GM12878 (cell line): Measurements from ENCODE around the gene XPNPEP1. TPM values are rescaled to one million over a fixed set of nuclear protein-coding genes. Genes with fewer than 3 reads are reported as not detected.

ENCODE experiments used
- ATAC-seq: fragments of 200-7000 bp; cut with Tn5 transposase; 3 replicates; pipeline ENCODE4 v1.9.1; 2020; ENCODE audit warnings: mild to moderate bottlenecking, moderate library complexity
- BruUV-seq: library from RNA; stranded (reverse); fragments of 400-500 nt; replicated peaks from 2 replicates; lab custom pipeline; 2021; lab: Mats Ljungman, UMichigan
- CTCF ChIA-PET: fragments of 300-600 bp; sonication (Branson Sonifier 250); formaldehyde crosslinking; extraction: SDS; loops from one replicate; lab custom pipeline; 2021; ENCODE audit warnings: inconsistent platforms; lab: Yijun Ruan, JAX
- POLR2A ChIA-PET: fragments of 350-600 bp; formaldehyde crosslinking; extraction: SDS; loops from one replicate; lab custom pipeline; 2021; ENCODE audit warnings: inconsistent platforms; lab: Charles Lee
- RAD21 ChIA-PET: fragments of 300-600 bp; sonication (Branson Sonifier 250); formaldehyde crosslinking; loops from one replicate; lab custom pipeline; 2023; ENCODE audit warnings: antibody characterized with exemption; ENCODE audit not compliant: unreplicated experiment; lab: Charles Lee
- SMC1A ChIA-PET: fragments of 300-600 bp; sonication (Branson Sonifier 250); formaldehyde crosslinking; loops from one replicate; lab custom pipeline; 2023; ENCODE audit not compliant: unreplicated experiment, uncharacterized antibody; lab: Charles Lee
- DNase-seq: peaks from one replicate; pipeline ENCODE4 v3.0.0-alpha.2; 2011; ENCODE audit warnings: low read depth, low spot score
- FAIRE-seq: peaks from 3 replicates; lab custom pipeline; 2011; peaks lifted over from hg19 to GRCh38; lab: Jason Lieb, UNC
- H2AFZ ChIP-seq: 2 replicates; pipeline ENCODE4 v1.6.0; 2011; ENCODE audit warnings: low read depth, low read length, control low read depth; ENCODE audit not compliant: control insufficient read depth
- H3K27ac ChIP-seq: 2 replicates; pipeline ENCODE4 v1.5.1; 2011; ENCODE audit warnings: control low read depth; ENCODE audit not compliant: control insufficient read depth, insufficient read depth
- H3K27me3 ChIP-seq, 2 experiments: replicated peaks in 1 of 2; 2 replicates each; pipeline versions ENCODE4 v1.6.0 to v1.6.1; 2011; ENCODE audit warnings: low read length in 1 of 2; ENCODE audit not compliant: control insufficient read depth in 2 of 2, insufficient read depth in 2 of 2
- H3K36me3 ChIP-seq, 2 experiments: 2 replicates each; pipeline ENCODE4 v1.5.1; 2011; ENCODE audit warnings: low read length in 1 of 2; ENCODE audit not compliant: control insufficient read depth in 2 of 2, insufficient read depth in 2 of 2
- H3K4me1 ChIP-seq: 2 replicates; pipeline ENCODE4 v1.6.1; 2011; ENCODE audit warnings: mild to moderate bottlenecking, low read length, moderate library complexity, mixed read lengths; ENCODE audit not compliant: control insufficient read depth, insufficient read depth
- H3K4me2 ChIP-seq: 2 replicates; pipeline ENCODE4 v1.6.0; 2011; ENCODE audit warnings: control low read depth; ENCODE audit not compliant: control insufficient read depth, insufficient read depth
- H3K4me3 ChIP-seq: fragments of 200-600 bp; sonication (generic); 2 replicates; pipeline ENCODE4 v1.5.1; 2016
- H3K79me2 ChIP-seq: 2 replicates; pipeline ENCODE4 v1.6.0; 2011; ENCODE audit warnings: low read length; ENCODE audit not compliant: control insufficient read depth, insufficient read depth
- H3K9ac ChIP-seq: 2 replicates; pipeline ENCODE4 v1.8.0; 2011; ENCODE audit warnings: low read length, control low read depth, mixed read lengths; ENCODE audit not compliant: control insufficient read depth, insufficient read depth
- H3K9me3 ChIP-seq: replicated peaks from 3 replicates; pipeline ENCODE4 v1.5.1; 2011; ENCODE audit warnings: mild to moderate bottlenecking, low read length; ENCODE audit not compliant: control insufficient read depth, insufficient read depth
- H4K20me1 ChIP-seq: 2 replicates; pipeline ENCODE4 v1.6.0; 2011; ENCODE audit not compliant: control insufficient read depth, insufficient read depth
- ATF7 ChIP-seq: fragments of 450-650 bp; IDR thresholded peaks from 2 replicates; pipeline ENCODE4 v1.6.1; 2016; ENCODE audit warnings: low read depth, mild to moderate bottlenecking
- BACH1 ChIP-seq: fragments of 450-650 bp; IDR thresholded peaks from 2 replicates; pipeline ENCODE4 v1.6.1; 2017; ENCODE audit warnings: mild to moderate bottlenecking, borderline replicate concordance
- CREM ChIP-seq: IDR thresholded peaks from 2 replicates; pipeline ENCODE4 v1.6.1; 2014; ENCODE audit warnings: antibody characterized with exemption, low read depth
- EZH2 ChIP-seq: IDR thresholded peaks from 2 replicates; pipeline ENCODE4 v1.6.1; 2012; ENCODE audit warnings: low read depth, mild to moderate bottlenecking, control low read depth, inconsistent platforms, low read length, borderline replicate concordance; ENCODE audit not compliant: control insufficient read depth
- NFXL1 ChIP-seq: fragments of 450-650 bp; IDR thresholded peaks from 2 replicates; pipeline ENCODE4 v1.6.1; 2017; ENCODE audit warnings: antibody characterized with exemption, mild to moderate bottlenecking, borderline replicate concordance
- RB1 ChIP-seq: fragments of 450-650 bp; formaldehyde crosslinking; IDR thresholded peaks from 2 replicates; pipeline ENCODE4 v1.6.1; 2017; ENCODE audit warnings: mild to moderate bottlenecking, borderline replicate concordance
- RFX5 ChIP-seq: IDR thresholded peaks from 2 replicates; pipeline ENCODE4 v1.6.1; 2011; ENCODE audit warnings: low read depth, low read length, improper control_type of control experiment
- SMARCA5 ChIP-seq: fragments of 450-650 bp; IDR thresholded peaks from 2 replicates; pipeline ENCODE4 v1.6.1; 2017; ENCODE audit warnings: mild to moderate bottlenecking
- STAT1 ChIP-seq: fragments of 450-650 bp; conservative IDR thresholded peaks from 2 replicates; pipeline ENCODE4 v1.6.1; 2014; ENCODE audit warnings: antibody characterized with exemption, mild to moderate bottlenecking
- ZBED1 ChIP-seq: IDR thresholded peaks from 2 replicates; pipeline ENCODE4 v1.6.1; 2016; ENCODE audit warnings: borderline replicate concordance
- ZNF274 ChIP-seq: IDR thresholded peaks from one replicate; pipeline ENCODE4 v1.8.0; 2011; ENCODE audit not compliant: insufficient read length, insufficient read depth
- WGBS: methylation state at CpG from one replicate; pipeline ENCODE4 v1.1.6; 2016; ENCODE audit warnings: low lambda C conversion rate; ENCODE audit not compliant: insufficient replicate concordance, insufficient coverage; ENCODE audit errors: missing lambda C conversion rate; 5-methylcytosine and 5-hydroxymethylcytosine counted together
- in situ Hi-C: fragments of 300-500 bp; cut with MboI; formaldehyde crosslinking; loops from 9 replicates; pipeline ENCODE4 v1.14.3; 2018; ENCODE audit warnings: mixed read lengths
- intact Hi-C: fragments of 100-400 bp; cut with micrococcal nuclease; formaldehyde crosslinking; loops from one replicate; pipeline ENCODE4 v1.14.2; 2022; ENCODE audit not compliant: unreplicated experiment
- polyA plus RNA-seq, 11 experiments: library from polyadenylated mRNA; depleted of rRNA in 4 of 11; unstranded in 6 of 11; stranded (reverse) in 5 of 11; fragments of >200 nt; fragmentation: Nextera tagmentation in 4 of 11; fragmentation: Illumina TruSeq in 1 of 11; extraction: Ambion mirVana in 4 of 11; extraction: Trizol in 1 of 11; gene quantifications; 1 replicate in 1 of 11; 2 replicates in 10 of 11; pipeline versions ENCODE4 v1.2.1 to v1.2.3, GENCODE V29; 2011 to 2016; ENCODE audit warnings: inconsistent platforms in 2 of 11, missing spikeins in 2 of 11, low read depth in 1 of 11
- total RNA-seq, 4 experiments: library from RNA; depleted of rRNA in 3 of 4; stranded (reverse); fragments of >200 nt in 3 of 4; fragmentation: Illumina TruSeq in 1 of 4; extraction: Trizol in 1 of 4; gene quantifications; 2 replicates each; pipeline versions ENCODE4 v1.2.1 to v1.2.3, GENCODE V29; 2013 to 2021
- TF ChIP-seq, protein P1 (sequence below): IDR thresholded peaks from 2 replicates; pipeline ENCODE4 v1.6.1; 2011; ENCODE audit warnings: borderline replicate concordance, low read depth, mild to moderate bottlenecking, moderate library complexity, mixed read lengths, low read length; ENCODE audit not compliant: insufficient read depth; ENCODE audit errors: extremely low read length
- TF ChIP-seq, protein P2 (sequence below): fragments of 450-650 bp; IDR thresholded peaks from 2 replicates; pipeline ENCODE4 v1.6.1; 2017; ENCODE audit warnings: mild to moderate bottlenecking, moderate library complexity
- TF ChIP-seq, protein P3 (sequence below): fragments of 450-650 bp; IDR thresholded peaks from 2 replicates; pipeline ENCODE4 v1.6.1; 2016; ENCODE audit warnings: mild to moderate bottlenecking

The XPNPEP1 gene
- total and polyA plus RNA-seq, 10 of the 15 experiments (the other 5 are each of a cell fraction or from before 2014, with no cell fraction given), result 22.7 to 108 (median 43.5) TPM

DNA sequence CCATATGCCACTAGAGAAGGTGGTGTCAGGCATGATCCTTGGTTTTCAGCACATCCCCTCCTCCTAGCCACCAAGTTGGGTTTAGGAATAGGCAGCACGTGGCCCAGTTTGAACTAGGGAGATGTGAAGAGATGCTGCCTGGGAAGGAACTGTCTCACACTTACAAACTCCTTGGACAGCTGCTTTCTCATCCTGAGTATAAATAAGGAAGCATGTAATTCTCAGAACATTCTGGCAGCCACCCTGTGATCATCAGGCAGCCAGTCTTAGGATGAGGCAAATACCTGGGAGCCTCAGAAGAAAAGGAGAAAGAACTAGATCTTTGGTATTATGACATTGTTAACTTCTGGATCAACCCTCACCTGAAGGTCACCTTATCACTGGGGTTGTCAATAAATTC lies 21.3 kb upstream of the XPNPEP1 start (continued):
- TF ChIP-seq NFXL1 (no peak), STAT1 (no peak), CREM (no peak), BACH1 (no peak), ATF7 (no peak)
- TF ChIP-seq, protein P1, sequence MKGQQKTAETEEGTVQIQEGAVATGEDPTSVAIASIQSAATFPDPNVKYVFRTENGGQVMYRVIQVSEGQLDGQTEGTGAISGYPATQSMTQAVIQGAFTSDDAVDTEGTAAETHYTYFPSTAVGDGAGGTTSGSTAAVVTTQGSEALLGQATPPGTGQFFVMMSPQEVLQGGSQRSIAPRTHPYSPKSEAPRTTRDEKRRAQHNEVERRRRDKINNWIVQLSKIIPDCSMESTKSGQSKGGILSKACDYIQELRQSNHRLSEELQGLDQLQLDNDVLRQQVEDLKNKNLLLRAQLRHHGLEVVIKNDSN, result no peak
- TF ChIP-seq, protein P2, sequence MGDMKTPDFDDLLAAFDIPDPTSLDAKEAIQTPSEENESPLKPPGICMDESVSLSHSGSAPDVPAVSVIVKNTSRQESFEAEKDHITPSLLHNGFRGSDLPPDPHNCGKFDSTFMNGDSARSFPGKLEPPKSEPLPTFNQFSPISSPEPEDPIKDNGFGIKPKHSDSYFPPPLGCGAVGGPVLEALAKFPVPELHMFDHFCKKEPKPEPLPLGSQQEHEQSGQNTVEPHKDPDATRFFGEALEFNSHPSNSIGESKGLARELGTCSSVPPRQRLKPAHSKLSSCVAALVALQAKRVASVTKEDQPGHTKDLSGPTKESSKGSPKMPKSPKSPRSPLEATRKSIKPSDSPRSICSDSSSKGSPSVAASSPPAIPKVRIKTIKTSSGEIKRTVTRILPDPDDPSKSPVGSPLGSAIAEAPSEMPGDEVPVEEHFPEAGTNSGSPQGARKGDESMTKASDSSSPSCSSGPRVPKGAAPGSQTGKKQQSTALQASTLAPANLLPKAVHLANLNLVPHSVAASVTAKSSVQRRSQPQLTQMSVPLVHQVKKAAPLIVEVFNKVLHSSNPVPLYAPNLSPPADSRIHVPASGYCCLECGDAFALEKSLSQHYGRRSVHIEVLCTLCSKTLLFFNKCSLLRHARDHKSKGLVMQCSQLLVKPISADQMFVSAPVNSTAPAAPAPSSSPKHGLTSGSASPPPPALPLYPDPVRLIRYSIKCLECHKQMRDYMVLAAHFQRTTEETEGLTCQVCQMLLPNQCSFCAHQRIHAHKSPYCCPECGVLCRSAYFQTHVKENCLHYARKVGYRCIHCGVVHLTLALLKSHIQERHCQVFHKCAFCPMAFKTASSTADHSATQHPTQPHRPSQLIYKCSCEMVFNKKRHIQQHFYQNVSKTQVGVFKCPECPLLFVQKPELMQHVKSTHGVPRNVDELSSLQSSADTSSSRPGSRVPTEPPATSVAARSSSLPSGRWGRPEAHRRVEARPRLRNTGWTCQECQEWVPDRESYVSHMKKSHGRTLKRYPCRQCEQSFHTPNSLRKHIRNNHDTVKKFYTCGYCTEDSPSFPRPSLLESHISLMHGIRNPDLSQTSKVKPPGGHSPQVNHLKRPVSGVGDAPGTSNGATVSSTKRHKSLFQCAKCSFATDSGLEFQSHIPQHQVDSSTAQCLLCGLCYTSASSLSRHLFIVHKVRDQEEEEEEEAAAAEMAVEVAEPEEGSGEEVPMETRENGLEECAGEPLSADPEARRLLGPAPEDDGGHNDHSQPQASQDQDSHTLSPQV, result no peak

DNA sequence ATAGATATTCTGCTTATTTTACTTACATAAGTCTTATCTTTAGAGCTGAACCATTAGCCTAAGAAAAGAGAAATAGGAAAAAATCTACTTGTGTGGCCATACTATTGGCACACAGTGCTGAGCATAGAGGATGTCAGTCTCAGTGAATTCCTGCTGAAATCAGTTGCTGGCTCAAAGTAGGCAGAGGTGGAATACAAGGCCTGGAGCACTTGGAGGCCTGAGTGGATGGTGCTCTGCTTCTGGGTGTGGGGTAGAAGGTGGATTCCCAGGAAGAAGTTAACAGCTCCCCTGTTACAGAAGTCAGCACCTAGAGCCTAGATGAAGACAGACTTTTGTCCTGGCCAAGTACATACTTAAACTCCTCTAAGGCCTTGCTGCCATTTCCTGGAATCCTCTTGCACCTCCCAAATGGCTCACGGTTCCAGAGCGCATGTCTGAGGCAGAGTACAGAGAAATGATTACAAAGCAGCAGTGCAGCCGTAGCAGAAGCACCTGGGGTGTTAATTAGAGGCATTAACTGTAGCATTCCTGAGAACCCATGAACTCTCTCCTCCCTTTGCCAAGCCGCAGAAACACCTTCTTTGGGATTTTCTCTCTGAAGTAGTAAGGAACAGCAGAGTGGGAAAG lies 18.0 kb upstream of the XPNPEP1 start:
- no peak overlapping the region for H3K9ac ChIP-seq
- DNase-seq, result no peak
- H3K4me1 ChIP-seq, result no peaks in the 10 kb centered on the region
- FAIRE-seq, result no peak
- H3K4me3 ChIP-seq, result no peak overlapping the region
- H4K20me1 ChIP-seq, result no peaks in the 10 kb centered on the region
- ChIA-PET RAD21 (no interaction called here), POLR2A (no interaction called here), SMC1A (no interaction called here), CTCF (no interaction called here)
- H3K36me3 ChIP-seq, result no peaks in the 10 kb centered on the region
- no TSS peak for BruUV-seq
- ATAC-seq, result no peak
- H3K9me3 ChIP-seq, result no peaks in the 10 kb centered on the region
- no peak overlapping the region for H3K27ac ChIP-seq
- in situ Hi-C loops, result no loop called here
- intact Hi-C loops, result no loop called here
- no peaks in the 10 kb centered on the region for H3K27me3 ChIP-seq
- H2AFZ ChIP-seq, result no peak overlapping the region
- H3K4me2 ChIP-seq, result no peak overlapping the region
- 70% methylated on average over 4 of the region's 4 CpGs for WGBS
- H3K79me2 ChIP-seq, result no peaks in the 10 kb centered on the region
- TF ChIP-seq ZNF274 (no peak), RFX5 (no peak), RB1 (no peak), EZH2 (no peak), SMARCA5 (no peak), ZBED1 (no peak)
- TF ChIP-seq, protein P3, sequence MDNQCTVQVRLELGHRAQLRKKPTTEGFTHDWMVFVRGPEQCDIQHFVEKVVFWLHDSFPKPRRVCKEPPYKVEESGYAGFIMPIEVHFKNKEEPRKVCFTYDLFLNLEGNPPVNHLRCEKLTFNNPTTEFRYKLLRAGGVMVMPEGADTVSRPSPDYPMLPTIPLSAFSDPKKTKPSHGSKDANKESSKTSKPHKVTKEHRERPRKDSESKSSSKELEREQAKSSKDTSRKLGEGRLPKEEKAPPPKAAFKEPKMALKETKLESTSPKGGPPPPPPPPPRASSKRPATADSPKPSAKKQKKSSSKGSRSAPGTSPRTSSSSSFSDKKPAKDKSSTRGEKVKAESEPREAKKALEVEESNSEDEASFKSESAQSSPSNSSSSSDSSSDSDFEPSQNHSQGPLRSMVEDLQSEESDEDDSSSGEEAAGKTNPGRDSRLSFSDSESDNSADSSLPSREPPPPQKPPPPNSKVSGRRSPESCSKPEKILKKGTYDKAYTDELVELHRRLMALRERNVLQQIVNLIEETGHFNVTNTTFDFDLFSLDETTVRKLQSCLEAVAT, result no peak
